ENCODE data around the gene ZNF655. TPM values are rescaled to one million over a fixed set of nuclear protein-coding genes. Genes with fewer than 3 reads are reported as not detected.

The ZNF655 gene
- total and polyA plus RNA-seq, 2 experiments from 2014 or later, result 36.5 to 70.0 TPM

GRCh38 chr7:99557196-99557607 is 1.2 kb upstream of the ZNF655 start:
- H3K79me2 ChIP-seq (ENCODE audit: insufficient read depth), result peaks cover 84% of the 10 kb centered on the region
- peaks cover 34% of the 10 kb centered on the region for H3K4me1 ChIP-seq (ENCODE audit: insufficient read depth)
- peak; percentile 40 for DNase-seq
- H3K9me2 ChIP-seq (ENCODE audit: insufficient read depth), result no peaks in the 10 kb centered on the region
- peak overlapping the region; percentile 98 for H3K9ac ChIP-seq
- WGBS, 2 experiments (ENCODE audit: low coverage in 1 of 2, low lambda C conversion rate in 2 of 2, missing lambda C conversion rate in 2 of 2), result 93 to 96% methylated on average over 4 of the region's 4 CpGs
- TF ChIP-seq EZH2 (IDR thresholded peaks at IDR 0.05; ENCODE audit: insufficient read depth, poor library complexity, severe bottlenecking) (no peak), EZH2phosphoT487 (IDR thresholded peaks at IDR 0.05; ENCODE audit: insufficient read depth, low read depth) (no peak)
- peak overlapping the region; percentile 96 for H3K4me3 ChIP-seq
- H2AFZ ChIP-seq, result no peak overlapping the region
- in situ Hi-C loops (cut with MboI), result no loop called here
- H3K27ac ChIP-seq, result peak overlapping the region; percentile 96; the same call in 1 of the 2 replicates
- H3F3A ChIP-seq (ENCODE audit: insufficient read depth), result peaks cover 34% of the 10 kb centered on the region
- no peaks in the 10 kb centered on the region for H4K20me1 ChIP-seq (ENCODE audit: insufficient read depth)
- H3K27me3 ChIP-seq (replicated peaks; ENCODE audit: insufficient read depth), result no peaks in the 10 kb centered on the region
- H3K36me3 ChIP-seq (ENCODE audit: low read depth), result peaks cover 22% of the 10 kb centered on the region
- H3K4me2 ChIP-seq (ENCODE audit: unreplicated experiment), result peak overlapping the region; percentile 84
- H3K9me3 ChIP-seq (ENCODE audit: low read depth), result no peaks in the 10 kb centered on the region

- Histone ChIP-seq H3K9me2 (ENCODE audit: insufficient read depth) (no peaks in the 10 kb centered on the region), H2AFZ (peak overlapping the region; percentile 93), H3K79me2 (ENCODE audit: insufficient read depth) (peaks cover 79% of the 10 kb centered on the region), H3K27me3 (replicated peaks; ENCODE audit: insufficient read depth) (no peaks in the 10 kb centered on the region), H3K9me3 (ENCODE audit: low read depth) (no peaks in the 10 kb centered on the region), H3K4me3 (peak overlapping the region; percentile 96), H3K36me3 (ENCODE audit: low read depth) (peaks cover 25% of the 10 kb centered on the region), H3K4me1 (ENCODE audit: insufficient read depth) (peaks cover 35% of the 10 kb centered on the region), H3K27ac (peak overlapping the region; percentile 96), H4K20me1 (ENCODE audit: insufficient read depth) (no peaks in the 10 kb centered on the region), H3K9ac (peak overlapping the region; percentile 98), H3F3A (ENCODE audit: insufficient read depth) (peaks cover 39% of the 10 kb centered on the region), H3K4me2 (ENCODE audit: unreplicated experiment) (peak overlapping the region; percentile 84)
- DNase-seq, result no peak
- in situ Hi-C loops (cut with MboI), result no loop called here
- TF ChIP-seq EZH2 (IDR thresholded peaks at IDR 0.05; ENCODE audit: insufficient read depth, poor library complexity, severe bottlenecking) (no peak), EZH2phosphoT487 (IDR thresholded peaks at IDR 0.05; ENCODE audit: insufficient read depth, low read depth) (no peak)
- WGBS, 2 experiments (ENCODE audit: low coverage in 1 of 2, low lambda C conversion rate in 2 of 2, missing lambda C conversion rate in 2 of 2), result 1 to 3% methylated on average over 17 of the region's 17 CpGs
Measured at GRCh38 chr7:99557940-99558305, 519 bp upstream of the ZNF655 start.

GRCh38 chr7:99559175-99559915 is 903 bp downstream of the ZNF655 start:
- in situ Hi-C loops (cut with MboI), result no loop called here
- Histone ChIP-seq H3K9me3 (ENCODE audit: low read depth) (no peaks in the 10 kb centered on the region), H3F3A (ENCODE audit: insufficient read depth) (peaks cover 51% of the 10 kb centered on the region), H3K4me1 (ENCODE audit: insufficient read depth) (peaks cover 49% of the 10 kb centered on the region), H3K4me3 (peak overlapping the region; percentile 96), H3K36me3 (ENCODE audit: low read depth) (peaks cover 31% of the 10 kb centered on the region), H3K9me2 (ENCODE audit: insufficient read depth) (no peaks in the 10 kb centered on the region), H3K27ac (peak overlapping the region; percentile 96), H3K4me2 (ENCODE audit: unreplicated experiment) (peak overlapping the region; percentile 84), H3K9ac (peak overlapping the region; percentile 98), H3K27me3 (replicated peaks; ENCODE audit: insufficient read depth) (no peaks in the 10 kb centered on the region), H4K20me1 (ENCODE audit: insufficient read depth) (no peaks in the 10 kb centered on the region), H2AFZ (peak overlapping the region; percentile 93), H3K79me2 (ENCODE audit: insufficient read depth) (peaks cover 71% of the 10 kb centered on the region)
- DNase-seq, result peak; percentile 58
- WGBS, 2 experiments (ENCODE audit: low coverage in 1 of 2, low lambda C conversion rate in 2 of 2, missing lambda C conversion rate in 2 of 2), result 15 to 23% methylated on average over 26 to 31 of the region's 31 CpGs
- no peak for TF ChIP-seq EZH2 (IDR thresholded peaks at IDR 0.05; ENCODE audit: insufficient read depth, poor library complexity, severe bottlenecking)

- in situ Hi-C loops (cut with MboI), result no loop called here
- H3K27me3 ChIP-seq (replicated peaks; ENCODE audit: insufficient read depth), result no peaks in the 10 kb centered on the region
- no peak overlapping the region for H2AFZ ChIP-seq
- H3K79me2 ChIP-seq (ENCODE audit: insufficient read depth), result peaks cover 80% of the 10 kb centered on the region
- no peak overlapping the region for H3K4me2 ChIP-seq (ENCODE audit: unreplicated experiment)
- peak overlapping the region; percentile 96; the same call in 1 of the 2 replicates for H3K27ac ChIP-seq
- peaks cover 46% of the 10 kb centered on the region for H3K36me3 ChIP-seq (ENCODE audit: low read depth)
- no peak for TF ChIP-seq EZH2phosphoT487 (IDR thresholded peaks at IDR 0.05; ENCODE audit: insufficient read depth, low read depth)
- TF ChIP-seq EZH2 (IDR thresholded peaks at IDR 0.05; ENCODE audit: insufficient read depth, poor library complexity, severe bottlenecking), result no peak
- 88 to 90% methylated on average over 7 of the region's 7 CpGs for whole genome bisulfite sequencing, 2 experiments (ENCODE audit: low coverage in 1 of 2, low lambda C conversion rate in 2 of 2, missing lambda C conversion rate in 2 of 2)
- DNase-seq, result no peak
- 0 out of 2 replicates have a peak overlapping the region, but pooled peaks have one; percentile 96 for H3K4me3 ChIP-seq
- H3F3A ChIP-seq (ENCODE audit: insufficient read depth), result peaks cover 65% of the 10 kb centered on the region
- no peaks in the 10 kb centered on the region for H3K9me2 ChIP-seq (ENCODE audit: insufficient read depth)
- no peaks in the 10 kb centered on the region for H4K20me1 ChIP-seq (ENCODE audit: insufficient read depth)
- peak overlapping the region; percentile 17; the same call in 1 of the 2 replicates for H3K9ac ChIP-seq
- peaks cover 56% of the 10 kb centered on the region for H3K4me1 ChIP-seq (ENCODE audit: insufficient read depth)
- no peaks in the 10 kb centered on the region for H3K9me3 ChIP-seq (ENCODE audit: low read depth)
Measured at GRCh38 chr7:99560834-99561736, 2.6 kb downstream of the ZNF655 start.

Data from GM23248 (cell line).